ENCODE results near the gene COX14. TPM values are rescaled to one million over a fixed set of nuclear protein-coding genes. Genes with fewer than 3 reads are reported as not detected.

Gene COX14
- total RNA-seq, 1 donor from 2014 or later: 237 TPM

DNA sequence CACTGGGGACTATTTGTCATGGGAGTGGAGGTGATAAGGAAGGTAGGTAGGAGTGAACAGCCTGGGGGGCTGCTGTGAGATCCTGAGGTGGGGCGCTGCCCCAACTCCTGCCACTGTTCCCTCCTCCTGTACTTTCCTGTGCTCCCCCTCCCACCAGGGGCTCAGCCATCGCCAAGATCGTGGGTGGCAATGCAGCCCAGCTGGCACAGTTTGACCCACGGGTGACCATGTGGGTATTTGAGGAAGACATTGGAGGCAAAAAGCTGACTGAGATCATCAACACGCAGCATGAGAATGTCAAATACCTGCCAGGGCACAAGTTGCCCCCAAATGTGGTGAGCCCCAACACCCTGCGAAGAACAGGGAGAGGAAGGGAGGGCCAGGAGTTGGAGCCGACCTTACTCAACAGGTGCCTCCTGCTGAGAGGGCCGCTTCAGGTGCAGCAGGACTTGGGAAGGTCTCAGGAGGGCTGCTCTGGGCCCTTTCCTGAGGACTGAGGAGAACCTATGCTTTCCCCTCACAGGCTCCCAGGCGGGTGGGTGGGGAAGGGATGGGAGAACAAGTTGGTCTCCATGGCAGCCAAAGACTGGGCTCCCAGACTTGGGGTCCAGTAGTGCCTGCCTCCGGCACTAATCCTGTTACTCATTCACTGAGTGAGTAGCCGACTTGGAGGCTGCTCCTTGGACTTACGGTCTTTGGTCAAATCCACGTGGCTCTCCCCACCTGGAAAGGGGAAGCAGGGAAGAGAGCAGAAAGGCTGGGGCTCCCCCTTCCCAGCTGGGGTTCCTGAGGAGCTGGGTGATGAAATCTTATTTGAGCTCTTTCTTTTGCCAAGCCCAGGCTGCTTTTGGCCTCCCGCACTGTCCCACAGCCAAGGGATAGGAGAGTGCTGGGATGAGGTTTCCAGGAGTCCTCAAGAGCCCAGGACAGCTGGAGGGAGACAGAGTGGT is 7.3 kb upstream of the COX14 start:
- intact Hi-C loops (cut with micrococcal nuclease): no loop called here
- ATAC-seq (peak; percentile 5), DNase-seq (peak; percentile 50)

DNA sequence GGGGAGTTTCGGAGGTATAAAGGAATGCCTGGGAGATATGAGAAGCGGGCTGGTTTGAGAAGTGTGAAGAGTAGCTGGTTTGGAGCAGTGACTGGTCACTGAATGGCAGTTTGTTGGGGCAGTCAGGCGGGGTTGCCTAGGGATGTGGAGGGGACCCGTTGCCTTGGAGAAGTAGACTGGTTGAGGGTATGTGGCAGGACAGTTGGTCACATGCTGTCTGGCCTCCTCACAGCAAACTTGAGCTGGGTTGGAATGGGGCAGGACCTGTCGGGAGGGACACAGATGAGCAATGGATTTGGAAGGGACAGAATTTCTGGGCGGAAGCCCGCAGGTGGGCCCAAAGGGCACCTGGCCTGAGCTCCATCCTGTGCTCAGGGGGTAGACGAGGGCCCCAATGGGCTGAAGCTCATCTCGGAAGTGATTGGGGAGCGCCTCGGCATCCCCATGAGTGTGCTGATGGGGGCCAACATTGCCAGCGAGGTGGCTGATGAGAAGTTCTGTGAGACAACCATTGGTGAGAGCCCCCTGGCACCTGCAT is 6.1 kb upstream of the COX14 start:
- DNase-seq (no peak), ATAC-seq (no peak)
- intact Hi-C loops (cut with micrococcal nuclease): no loop called here

DNA sequence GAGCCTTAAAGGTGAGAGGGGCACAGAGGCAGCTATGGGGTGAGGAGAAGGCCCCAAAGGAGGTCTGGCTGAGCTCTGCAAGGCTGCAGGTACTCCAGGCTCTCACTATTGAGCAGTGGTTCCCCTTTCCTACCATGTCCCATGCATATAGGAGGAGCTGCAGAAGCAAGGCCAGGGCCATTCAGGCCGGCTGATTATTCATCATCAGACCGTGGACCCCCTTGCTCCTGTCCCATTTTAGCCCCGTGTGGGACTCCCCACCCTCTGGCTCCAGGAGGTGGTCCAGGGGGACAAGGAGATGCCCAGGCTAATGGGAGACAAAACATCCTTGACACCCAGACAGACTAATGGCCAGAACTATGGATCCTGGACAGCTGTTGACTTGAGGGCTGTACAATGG is 5.1 kb upstream of the COX14 start:
- ATAC-seq (no peak), DNase-seq (no peak)
- intact Hi-C loops (cut with micrococcal nuclease): no loop called here

DNA sequence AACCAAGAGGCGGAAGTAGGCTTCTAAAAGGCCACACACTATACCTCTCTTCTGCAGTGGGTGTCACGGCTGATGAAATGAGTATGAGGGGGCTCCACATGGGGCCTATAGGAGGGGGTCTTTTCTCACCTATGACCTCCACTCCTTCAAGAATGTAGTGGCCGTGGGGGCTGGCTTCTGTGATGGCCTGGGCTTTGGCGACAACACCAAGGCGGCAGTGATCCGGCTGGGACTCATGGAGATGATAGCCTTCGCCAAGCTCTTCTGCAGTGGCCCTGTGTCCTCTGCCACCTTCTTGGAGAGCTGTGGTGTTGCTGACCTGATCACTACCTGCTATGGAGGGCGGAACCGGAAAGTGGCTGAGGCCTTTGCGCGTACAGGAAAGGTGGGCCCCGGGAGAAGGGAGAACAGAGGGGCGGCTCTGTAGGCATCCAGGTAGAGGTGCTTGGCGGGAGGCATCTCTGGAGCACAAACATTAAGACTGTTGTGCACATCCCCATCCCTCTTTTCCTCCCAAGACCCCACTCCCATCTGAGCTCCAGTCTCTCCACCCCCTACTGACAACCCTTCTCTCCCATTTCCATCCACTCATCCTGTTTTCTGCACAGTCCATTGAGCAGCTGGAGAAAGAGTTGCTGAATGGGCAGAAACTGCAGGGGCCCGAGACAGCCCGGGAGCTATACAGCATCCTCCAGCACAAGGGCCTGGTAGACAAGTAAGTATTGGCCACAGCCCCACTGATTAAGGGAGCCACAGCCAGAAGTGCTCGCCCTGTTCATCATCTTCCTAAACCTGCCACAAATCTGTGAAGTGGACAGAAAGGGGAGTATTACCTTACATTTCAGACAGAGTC is 4.4 kb upstream of the COX14 start:
- intact Hi-C loops (cut with micrococcal nuclease): no loop called here
- DNase-seq: no peak
- no peak for ATAC-seq

DNA sequence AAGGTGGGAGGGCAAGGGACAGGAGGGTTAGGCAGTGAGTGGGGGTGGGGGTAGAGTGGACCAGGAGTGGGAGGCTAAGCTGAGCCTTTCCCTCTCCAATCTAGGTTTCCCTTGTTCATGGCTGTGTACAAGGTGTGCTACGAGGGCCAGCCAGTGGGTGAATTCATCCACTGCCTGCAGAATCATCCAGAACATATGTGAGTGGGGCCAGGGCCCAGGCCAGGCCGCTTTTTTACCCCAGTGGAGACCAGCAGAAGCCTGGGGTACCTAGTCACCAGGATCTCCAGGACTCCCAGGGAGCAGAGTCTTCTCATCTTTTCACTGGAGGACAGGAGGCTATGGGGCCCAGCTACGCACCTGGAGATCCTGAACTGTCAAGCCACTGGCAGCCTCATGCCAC is 2.7 kb upstream of the COX14 start:
- ATAC-seq: no peak
- no peak for DNase-seq
- intact Hi-C loops (cut with micrococcal nuclease): no loop called here

DNA sequence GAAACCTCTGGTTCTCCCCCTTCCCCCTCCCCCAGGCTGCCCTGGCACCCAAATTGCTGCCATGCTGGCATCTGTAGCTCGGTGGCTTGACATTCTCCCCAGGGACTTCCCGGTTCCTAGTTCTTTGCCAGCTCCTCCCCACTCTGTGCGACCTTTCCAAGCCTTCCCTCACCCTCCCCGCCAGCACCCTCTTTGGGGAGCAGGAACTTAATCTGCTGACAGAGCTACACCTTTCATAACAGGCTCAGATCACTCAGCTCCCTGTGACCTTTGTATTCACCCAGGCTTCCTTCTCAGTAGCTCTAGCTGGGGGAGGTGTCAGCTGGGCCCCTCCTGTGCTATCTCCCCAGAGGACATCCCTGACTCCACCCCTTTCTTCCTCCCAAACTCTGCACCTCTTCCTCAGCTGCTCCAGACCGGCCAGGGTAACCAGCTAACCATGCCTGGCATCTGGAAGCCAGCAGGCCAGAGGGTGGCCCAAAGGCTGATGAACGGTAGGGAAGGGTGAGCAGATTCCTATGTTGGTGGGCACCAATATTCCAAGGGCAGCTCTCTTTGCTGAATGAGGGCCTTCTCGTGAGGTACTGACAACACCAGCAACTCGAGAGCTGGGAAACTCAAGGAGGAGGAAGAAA is 1.8 kb upstream of the COX14 start:
- DNase-seq: peak; percentile 72

DNA sequence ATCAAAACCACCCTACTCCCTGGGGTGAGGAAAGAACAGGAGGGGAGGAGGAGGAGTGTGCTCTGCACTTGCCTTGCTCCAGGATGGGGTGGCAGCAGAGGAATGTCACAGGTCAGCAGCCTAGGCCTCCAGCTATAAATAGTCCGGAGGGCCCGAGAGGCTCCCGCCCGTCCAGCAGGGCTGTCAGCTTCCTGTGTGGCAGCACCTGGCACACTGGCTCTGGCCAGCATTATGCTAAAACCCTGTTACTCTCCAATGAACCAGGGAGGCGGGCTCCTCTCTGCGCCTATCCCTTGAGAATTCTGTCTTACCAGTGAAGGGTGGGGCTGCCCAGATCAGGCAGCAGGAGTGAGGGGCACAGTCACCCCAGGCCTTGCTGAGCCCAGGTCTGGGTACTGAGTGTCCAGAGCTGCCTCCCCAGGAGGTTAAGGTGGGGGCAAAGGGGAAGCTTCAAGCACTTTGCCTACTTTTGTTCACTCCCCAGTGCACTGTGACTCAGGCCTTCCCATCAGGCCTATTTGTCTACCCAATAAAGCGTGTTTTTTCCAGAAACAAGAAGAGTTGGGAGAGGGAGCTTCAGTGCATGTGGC is 1.2 kb upstream of the COX14 start:
- intact Hi-C loops (cut with micrococcal nuclease): loop anchor here (10.0 kb wide), 1 partner anchor 54 kb away; the partner anchor contains the start of gene CERS5
- peak; percentile 70 for ATAC-seq
- peak; percentile 87 for DNase-seq

More for the DNA sequence above, 1.8 kb upstream of the COX14 start:
- intact Hi-C loops (cut with micrococcal nuclease): loop anchor here (10.0 kb wide), 1 partner anchor 55 kb away; the partner anchor contains the start of gene CERS5
- ATAC-seq: peak; percentile 12

DNA sequence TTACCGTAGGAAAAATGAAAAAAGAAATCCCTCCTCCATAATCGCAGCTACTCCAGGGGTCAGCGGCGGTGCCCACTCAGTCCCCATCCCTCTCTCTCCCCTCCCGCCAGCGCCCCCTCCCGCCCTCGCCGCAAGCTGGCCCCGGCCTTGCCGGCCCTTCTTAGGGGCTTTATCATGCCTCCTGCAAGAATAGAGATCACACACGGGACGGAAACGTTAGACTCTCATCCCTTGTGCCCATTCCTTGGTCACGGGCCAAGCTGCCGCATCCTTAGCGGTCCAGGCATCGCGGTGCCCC is 692 bp upstream of the COX14 start:
- intact Hi-C loops (cut with micrococcal nuclease): loop anchor here (10.0 kb wide), 1 partner anchor 53 kb away; the partner anchor contains the start of gene CERS5

DNA sequence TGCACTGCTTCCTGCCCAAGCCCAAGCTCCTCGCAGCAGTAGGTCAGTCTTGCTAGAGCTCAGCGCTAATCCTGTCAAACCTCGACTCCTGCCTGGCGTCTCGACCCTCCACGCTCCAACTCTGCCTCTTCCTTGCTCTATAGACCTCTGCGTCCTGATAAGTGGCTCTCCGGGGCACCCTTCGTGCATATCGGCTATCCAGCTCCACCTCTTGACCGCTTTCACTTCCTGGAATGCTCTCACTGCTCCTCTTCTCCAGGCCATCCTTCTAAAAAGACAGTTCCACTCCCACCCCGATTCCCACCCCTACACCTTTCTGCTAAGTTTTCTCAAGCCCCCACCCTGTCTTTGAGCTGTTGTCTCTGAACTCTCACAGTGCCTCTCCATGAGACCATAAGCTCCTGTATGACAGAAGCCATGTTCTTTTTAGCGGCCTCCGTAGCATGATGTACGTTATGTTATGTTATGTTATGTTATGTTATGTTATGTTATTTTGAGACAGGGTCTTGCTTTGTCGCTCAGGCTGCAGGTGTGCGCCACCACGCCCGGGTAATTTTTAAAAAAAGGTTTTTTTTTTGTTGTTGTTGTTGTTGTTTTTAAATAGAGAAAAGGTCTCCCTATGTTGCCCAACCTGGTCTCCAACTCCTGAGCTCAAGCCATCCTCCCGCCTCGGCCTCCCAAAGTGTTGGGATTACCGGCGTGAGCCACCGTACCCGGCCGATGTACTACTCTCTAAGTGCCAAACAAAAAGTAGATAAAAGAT is 601 bp downstream of the COX14 start:
- DNase-seq (no peak), ATAC-seq (peak; percentile 1)
- intact Hi-C loops (cut with micrococcal nuclease): loop anchor here (10.0 kb wide), 1 partner anchor 52 kb away; the partner anchor contains the start of gene CERS5

More for the DNA sequence above, 692 bp upstream of the COX14 start:
- DNase-seq (no peak), ATAC-seq (peak; percentile 1)

DNA sequence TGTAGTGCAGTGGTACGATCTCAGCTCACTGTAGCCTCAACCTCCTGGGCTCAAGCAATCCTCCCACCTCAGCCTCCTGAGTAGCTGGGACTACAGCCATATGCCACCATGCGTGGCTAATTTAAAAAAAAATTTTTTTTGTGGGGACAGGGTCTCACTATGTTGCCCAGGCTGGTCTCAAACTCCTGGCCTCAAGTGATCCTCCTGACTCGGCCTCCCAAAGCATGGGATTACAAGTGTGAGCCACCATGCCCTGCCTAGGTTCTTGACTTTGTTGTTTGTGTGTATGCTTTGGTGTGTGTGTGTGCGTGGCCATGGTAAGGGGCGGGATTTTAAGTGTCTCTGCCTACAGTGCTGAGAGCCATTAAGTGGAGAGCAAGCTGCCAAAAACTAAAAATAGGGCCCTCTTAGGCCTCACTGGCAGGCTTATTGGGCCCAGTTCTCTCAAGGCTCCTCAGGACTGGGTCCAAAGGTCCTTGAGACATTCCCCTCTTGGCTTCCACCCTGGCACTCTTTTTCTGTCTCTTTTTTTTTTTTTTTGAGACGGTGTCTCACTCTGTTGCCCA is 5.1 kb downstream of the COX14 start:
- ATAC-seq: peak; percentile 74
- intact Hi-C loops (cut with micrococcal nuclease): loop anchor here (10.0 kb wide), 1 partner anchor 48 kb away; the partner anchor contains the start of gene CERS5
- DNase-seq: no peak

DNA sequence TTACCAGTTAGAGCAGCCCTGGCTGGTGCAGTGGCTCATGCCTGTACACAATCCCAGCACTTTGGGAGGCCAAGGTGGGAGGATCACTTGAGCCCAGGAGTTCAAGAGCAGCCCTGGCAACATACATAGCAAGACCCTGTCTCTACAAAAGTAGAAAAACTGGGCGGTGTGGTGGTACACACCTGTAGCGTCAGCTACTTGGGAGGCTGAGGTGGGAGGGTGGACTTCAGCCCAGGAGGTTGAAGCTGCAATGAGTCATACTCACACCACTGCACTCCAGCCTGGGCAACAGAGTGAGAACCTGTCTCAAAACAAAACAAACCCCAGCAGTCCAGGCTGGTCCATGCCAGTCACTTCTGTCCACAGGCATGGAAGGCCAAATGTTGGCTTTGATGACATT is 7.4 kb downstream of the COX14 start:
- DNase-seq: no peak
- ATAC-seq: no peak
- intact Hi-C loops (cut with micrococcal nuclease): loop anchor here (10.0 kb wide), 1 partner anchor 45 kb away; the partner anchor contains the start of gene CERS5

DNA sequence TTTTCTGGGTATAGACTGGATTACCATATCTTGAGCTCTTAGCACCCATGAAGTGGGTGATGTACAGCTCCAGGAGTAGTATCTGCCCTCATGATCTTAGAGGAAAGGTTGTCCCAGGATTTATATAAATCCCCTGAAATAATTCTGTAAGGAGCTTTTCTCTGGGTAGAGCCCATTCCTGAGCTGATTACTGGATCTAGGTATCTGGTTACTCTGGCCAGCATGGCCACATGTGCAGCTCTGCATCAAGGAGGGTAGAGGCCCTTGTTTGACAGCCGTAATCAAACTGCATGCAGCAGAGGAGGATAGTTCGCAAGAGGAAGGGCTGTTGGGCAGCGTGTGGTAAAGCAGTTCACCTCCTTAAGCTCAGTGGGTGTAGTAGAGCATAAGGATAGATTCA is 8.5 kb downstream of the COX14 start:
- ATAC-seq (no peak), DNase-seq (no peak)
- intact Hi-C loops (cut with micrococcal nuclease): no loop called here

DNA sequence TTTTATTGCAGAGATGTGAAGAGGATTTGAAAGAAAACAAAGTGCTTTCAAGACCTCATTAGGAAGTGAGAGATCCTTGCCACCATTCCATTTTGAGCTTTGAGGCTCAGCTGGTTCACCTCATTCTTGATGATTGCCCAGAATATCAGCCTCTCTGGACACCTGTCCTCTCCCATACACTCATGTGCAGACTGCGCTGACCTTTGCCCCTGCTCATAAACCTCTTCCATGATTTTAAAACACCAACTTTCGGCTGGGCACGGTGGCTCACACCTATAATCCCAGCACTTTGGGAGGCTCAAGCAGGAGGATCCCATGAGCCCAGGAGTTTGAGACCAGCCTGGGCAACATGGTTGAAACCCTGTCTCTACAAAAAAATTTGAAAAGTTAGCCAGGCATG is 8.9 kb downstream of the COX14 start:
- no peak for ATAC-seq
- intact Hi-C loops (cut with micrococcal nuclease): no loop called here
- no peak for DNase-seq

DNA sequence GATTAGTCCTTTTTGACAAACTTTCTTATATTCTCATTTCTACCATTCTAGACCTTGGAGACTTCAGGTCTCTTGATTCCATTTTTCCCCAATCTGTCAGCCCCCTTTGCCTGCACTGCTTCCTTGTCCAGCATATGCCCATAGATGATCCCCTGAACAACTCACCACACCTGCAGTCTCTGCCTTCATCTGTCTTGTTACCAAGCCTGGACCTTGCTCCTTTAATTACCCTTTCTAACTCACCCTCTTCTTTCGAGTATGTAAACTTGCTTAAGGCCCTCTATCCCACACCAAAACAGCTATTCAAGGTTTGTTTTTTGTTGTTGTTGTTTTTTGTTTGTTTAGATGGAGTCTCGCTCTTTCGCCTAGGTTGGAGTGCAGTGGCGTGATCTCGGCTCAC is 9.6 kb downstream of the COX14 start:
- no peak for DNase-seq
- no peak for ATAC-seq
- intact Hi-C loops (cut with micrococcal nuclease): no loop called here

DNA sequence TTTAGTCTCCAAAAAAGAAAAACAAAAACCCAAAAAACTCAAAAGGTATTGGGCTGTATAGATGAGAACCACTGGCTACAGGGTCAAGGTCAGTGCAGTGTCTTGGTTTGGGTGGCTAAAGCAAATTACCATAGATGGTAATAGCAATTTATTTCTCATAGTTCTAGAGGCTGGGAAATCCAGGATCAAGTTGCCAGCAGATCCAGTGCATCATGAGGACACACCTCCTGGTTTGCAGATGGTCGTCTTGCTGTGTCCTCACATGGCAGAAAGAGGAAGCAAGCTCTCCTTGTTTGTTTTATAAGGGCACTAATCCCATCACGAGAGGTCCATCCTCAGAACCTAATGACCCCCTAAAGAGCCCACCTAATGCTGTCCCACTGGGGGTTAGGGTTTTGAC is 11.2 kb downstream of the COX14 start:
- ATAC-seq (no peak), DNase-seq (no peak)
- intact Hi-C loops (cut with micrococcal nuclease): no loop called here

DNA sequence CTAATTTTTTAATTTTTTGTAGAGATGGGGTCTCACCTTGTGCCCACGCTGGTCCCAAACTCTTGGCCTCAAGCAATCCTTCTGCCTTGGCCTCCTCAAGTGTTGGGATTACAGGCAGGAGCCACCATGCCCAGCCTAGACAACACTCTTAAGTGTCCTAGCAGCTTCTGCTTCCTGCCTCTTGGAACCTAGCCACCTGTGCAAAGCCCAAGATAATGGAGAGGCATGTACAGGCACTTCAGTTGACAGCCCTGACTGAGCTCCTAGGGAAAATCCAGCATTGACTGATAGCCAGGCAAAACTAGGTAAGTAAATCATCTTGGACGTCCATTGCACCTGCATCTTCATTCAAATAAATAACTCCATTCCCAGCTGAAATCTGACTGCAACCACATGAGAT is 15.5 kb downstream of the COX14 start:
- peak; percentile 85 for ATAC-seq
- intact Hi-C loops (cut with micrococcal nuclease): no loop called here

DNA sequence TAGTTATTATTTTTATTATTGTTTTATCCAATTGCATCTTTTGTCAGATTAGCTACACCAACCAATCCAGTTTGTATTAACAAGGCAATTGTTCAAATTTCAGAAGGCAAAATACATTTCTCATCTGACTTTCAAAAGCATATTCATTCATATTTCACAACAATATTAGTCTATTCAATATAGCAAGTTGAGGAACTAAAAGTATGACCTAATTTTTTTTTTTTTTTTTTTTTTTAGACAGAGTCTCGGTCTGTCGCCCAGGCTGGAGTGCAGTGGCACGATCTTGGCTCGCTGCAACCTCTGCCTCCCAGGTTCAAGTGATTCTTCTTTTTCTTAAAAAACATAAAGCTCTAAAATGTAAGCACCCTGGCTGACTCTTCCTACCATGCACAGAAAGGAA is 17.3 kb downstream of the COX14 start:
- DNase-seq (no peak), ATAC-seq (no peak)
- intact Hi-C loops (cut with micrococcal nuclease): no loop called here

More for the DNA sequence above, 15.5 kb downstream of the COX14 start:
- no peak for DNase-seq

Measured in left ventricle myocardium superior (tissue), 1 donor.